ENCODE measurements around the gene HIVEP3.

DNA sequence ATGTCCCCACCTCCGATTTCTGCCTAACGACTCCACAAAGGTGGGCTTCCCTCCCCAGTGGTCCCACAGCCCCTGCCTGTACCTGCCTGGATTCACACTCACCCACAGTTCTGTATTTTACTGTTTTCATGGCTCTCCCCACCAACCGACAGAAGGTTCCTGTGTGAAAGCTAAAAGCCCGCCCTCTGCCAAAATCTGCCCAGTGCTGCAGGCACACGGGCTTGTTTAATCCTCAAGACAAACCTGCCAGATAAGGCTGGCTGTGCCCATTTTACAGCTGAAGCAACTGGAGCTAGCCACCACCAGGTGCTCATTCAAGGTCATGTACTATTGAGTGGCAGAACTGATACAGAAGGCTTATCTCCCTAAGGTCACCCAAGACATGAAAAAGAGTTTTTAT, 114.5 kb downstream of the HIVEP3 start:
- TF ChIP-seq POLR2AphosphoS5 (IDR thresholded peaks at IDR 0.05; ENCODE audit: low read depth, low read length) (no peak), NFIC (IDR thresholded peaks at IDR 0.05; ENCODE audit: borderline replicate concordance) (no peak), GABPA (IDR thresholded peaks at IDR 0.05; ENCODE audit: low read depth) (no peak), EP300 (IDR thresholded peaks at IDR 0.05; ENCODE audit: borderline replicate concordance in 1 of 2, low read depth in 1 of 2, low read length in 1 of 2) (no peak), SIN3A (IDR thresholded peaks at IDR 0.05; ENCODE audit: borderline replicate concordance, low read depth, low read length) (no peak), FOXJ3 (CRISPR knock-in tag; IDR thresholded peaks at IDR 0.05) (no peak), RAD21 (IDR thresholded peaks at IDR 0.05; ENCODE audit: low read length) (no peak), EZH2phosphoT487 (IDR thresholded peaks at IDR 0.05; ENCODE audit: borderline replicate concordance, low read depth) (no peak), JUND (IDR thresholded peaks at IDR 0.05) (no peak)
- TF ChIP-seq, protein P1, sequence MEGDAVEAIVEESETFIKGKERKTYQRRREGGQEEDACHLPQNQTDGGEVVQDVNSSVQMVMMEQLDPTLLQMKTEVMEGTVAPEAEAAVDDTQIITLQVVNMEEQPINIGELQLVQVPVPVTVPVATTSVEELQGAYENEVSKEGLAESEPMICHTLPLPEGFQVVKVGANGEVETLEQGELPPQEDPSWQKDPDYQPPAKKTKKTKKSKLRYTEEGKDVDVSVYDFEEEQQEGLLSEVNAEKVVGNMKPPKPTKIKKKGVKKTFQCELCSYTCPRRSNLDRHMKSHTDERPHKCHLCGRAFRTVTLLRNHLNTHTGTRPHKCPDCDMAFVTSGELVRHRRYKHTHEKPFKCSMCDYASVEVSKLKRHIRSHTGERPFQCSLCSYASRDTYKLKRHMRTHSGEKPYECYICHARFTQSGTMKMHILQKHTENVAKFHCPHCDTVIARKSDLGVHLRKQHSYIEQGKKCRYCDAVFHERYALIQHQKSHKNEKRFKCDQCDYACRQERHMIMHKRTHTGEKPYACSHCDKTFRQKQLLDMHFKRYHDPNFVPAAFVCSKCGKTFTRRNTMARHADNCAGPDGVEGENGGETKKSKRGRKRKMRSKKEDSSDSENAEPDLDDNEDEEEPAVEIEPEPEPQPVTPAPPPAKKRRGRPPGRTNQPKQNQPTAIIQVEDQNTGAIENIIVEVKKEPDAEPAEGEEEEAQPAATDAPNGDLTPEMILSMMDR (IDR thresholded peaks at IDR 0.05): no peak
- TF ChIP-seq, protein P2, sequence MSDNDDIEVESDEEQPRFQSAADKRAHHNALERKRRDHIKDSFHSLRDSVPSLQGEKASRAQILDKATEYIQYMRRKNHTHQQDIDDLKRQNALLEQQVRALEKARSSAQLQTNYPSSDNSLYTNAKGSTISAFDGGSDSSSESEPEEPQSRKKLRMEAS (IDR thresholded peaks at IDR 0.05; ENCODE audit: low read depth): no peak
